Measurements from ENCODE around the gene ZNF835. TPM values are rescaled to one million over a fixed set of nuclear protein-coding genes. Genes with fewer than 3 reads are reported as not detected.

Gene ZNF835
- total RNA-seq, 1 donor from 2014 or later = not detected

- H3K4me3 Mint-ChIP-seq = no peak within 1 kb of the TSS
- no peak within 1 kb of the TSS for H3K27ac Mint-ChIP-seq
- intact Hi-C loops (cut with micrococcal nuclease) = no loop called here
- peaks cover 60% of the 10 kb centered on the region for H3K9me3 Mint-ChIP-seq
- H3K4me1 Mint-ChIP-seq (ENCODE audit: low read depth) = no peaks in the 10 kb centered on the region
- no peak for DNase-seq (ENCODE audit: low spot score)
- no peaks in the 10 kb centered on the region for H3K27me3 Mint-ChIP-seq (ENCODE audit: insufficient read depth)
- H3K36me3 Mint-ChIP-seq (ENCODE audit: low read depth) = peaks cover 6% of the 10 kb centered on the region
These were observed 28.7 kb downstream of the ZNF835 start, which contains the start of gene SMIM17 for GRCh38 chr19:56642711-56643459. Gene SMIM17 (plus strand): TSS chr19:56643159. CDS start chr19:56645668, 2,509 bp downstream.

DNA sequence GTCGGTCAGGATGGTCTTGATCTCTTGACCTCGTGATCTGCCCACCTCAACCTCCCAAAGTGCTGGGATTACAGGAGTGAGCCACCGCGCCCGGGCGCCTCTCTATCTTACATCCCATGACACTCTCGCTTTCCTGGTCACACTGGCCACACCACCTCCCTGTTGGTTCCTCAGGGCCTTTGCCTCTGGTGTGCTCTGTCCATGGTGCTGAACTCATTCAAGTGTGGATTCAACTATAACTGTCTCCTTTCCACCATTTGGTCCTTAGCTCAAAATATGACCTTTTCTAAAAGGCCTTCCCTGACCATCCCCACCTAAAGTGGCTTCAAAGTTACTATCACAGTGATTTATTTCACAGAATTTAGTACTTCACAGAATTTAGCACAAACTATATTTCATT, 32.3 kb downstream of the ZNF835 start:
- Mint-ChIP-seq H3K27ac (no peak overlapping the region), H3K9me3 (peaks cover 55% of the 10 kb centered on the region), H3K4me3 (no peak overlapping the region), H3K27me3 (ENCODE audit: insufficient read depth) (no peaks in the 10 kb centered on the region), H3K4me1 (ENCODE audit: low read depth) (no peaks in the 10 kb centered on the region), H3K36me3 (ENCODE audit: low read depth) (peaks cover 4% of the 10 kb centered on the region)
- DNase-seq (ENCODE audit: low spot score) = no peak
- intact Hi-C loops (cut with micrococcal nuclease) = no loop called here

DNA sequence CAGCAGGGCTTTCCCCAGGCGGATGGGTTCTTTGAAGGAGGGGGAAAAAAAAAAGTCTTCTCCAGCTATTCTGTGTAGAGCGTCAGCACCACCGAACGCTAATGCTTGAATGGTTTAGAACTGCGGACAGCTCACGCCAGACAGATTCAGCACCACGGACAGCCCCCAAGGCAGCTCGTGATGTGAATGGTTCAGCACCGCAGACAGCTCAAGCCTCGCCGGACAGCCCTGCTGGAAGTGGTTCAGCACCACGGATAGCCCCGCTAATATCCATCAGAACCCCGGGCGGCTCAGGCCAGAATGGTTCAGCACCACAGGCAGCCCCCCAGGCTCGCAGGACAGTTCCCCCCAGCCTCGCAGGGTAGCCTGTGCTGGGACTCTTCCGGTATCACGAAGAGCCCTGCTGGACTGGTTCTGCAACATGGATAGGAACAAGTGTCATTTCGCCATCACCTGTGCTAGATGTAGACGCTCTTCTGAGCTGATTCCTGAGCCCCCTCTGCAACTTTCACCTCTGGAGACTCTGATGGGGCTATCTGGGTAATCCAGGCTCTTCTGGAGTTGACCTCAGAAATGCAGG, 33.5 kb downstream of the ZNF835 start:
- DNase-seq (ENCODE audit: low spot score) = no peak
- Mint-ChIP-seq H3K9me3 (peaks cover 60% of the 10 kb centered on the region), H3K27ac (no peak overlapping the region), H3K36me3 (ENCODE audit: low read depth) (peaks cover 4% of the 10 kb centered on the region), H3K4me3 (no peak overlapping the region), H3K4me1 (ENCODE audit: low read depth) (no peaks in the 10 kb centered on the region), H3K27me3 (ENCODE audit: insufficient read depth) (no peaks in the 10 kb centered on the region)
- intact Hi-C loops (cut with micrococcal nuclease) = no loop called here

DNA sequence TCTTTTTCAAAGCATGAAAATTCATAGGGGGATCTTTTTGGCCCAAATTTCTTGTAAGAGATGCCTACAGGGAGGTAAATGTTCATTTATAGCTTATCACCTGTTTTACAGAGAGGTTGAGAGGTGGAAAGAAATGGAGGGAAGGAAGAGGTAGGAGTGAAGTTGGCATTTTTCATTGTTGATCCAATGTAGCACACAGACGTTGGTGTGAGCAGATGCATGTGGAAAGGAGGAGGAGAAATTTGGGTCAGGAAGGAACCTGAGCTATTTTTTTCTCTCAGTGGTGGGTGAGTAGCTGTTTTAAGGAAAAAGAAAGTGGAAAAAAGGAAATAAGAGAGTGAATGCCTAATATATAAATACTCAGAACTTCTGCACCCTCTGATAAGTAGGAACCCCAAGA, 38.5 kb downstream of the ZNF835 start:
- Mint-ChIP-seq H3K4me1 (ENCODE audit: low read depth) (no peaks in the 10 kb centered on the region), H3K4me3 (no peak overlapping the region), H3K27ac (no peak overlapping the region), H3K9me3 (peaks cover 77% of the 10 kb centered on the region), H3K27me3 (ENCODE audit: insufficient read depth) (no peaks in the 10 kb centered on the region), H3K36me3 (ENCODE audit: low read depth) (no peaks in the 10 kb centered on the region)
- intact Hi-C loops (cut with micrococcal nuclease) = no loop called here
- no peak for DNase-seq (ENCODE audit: low spot score)

DNA sequence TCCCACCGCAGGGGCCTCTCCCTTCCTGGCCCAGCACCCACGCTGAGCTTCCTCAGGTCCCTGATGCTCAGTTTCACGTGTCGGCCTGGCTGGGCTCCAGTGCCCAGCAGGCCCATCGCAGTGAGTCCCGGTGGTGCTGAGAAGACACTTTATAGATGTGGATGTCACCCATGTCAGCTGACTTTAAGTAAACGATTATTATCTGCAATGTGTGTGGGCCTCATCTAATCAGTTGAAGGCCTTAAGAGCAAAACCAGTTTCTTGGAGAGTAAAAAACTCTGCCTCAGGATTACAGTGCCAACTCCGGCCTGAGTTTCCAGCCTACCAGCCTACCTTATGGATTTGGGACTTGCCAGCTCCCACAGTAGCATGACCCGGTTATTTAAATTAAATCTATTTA, 45.8 kb downstream of the ZNF835 start:
- H3K9me3 Mint-ChIP-seq = peaks cover 63% of the 10 kb centered on the region

GRCh38 chr19:56623006-56623405, 48.6 kb downstream of the ZNF835 start:
- no peak overlapping the region for H3K4me3 Mint-ChIP-seq
- H3K4me1 Mint-ChIP-seq (ENCODE audit: low read depth) = no peaks in the 10 kb centered on the region
- no peak overlapping the region for H3K27ac Mint-ChIP-seq
- no peak for DNase-seq (ENCODE audit: low spot score)
- no peaks in the 10 kb centered on the region for H3K27me3 Mint-ChIP-seq (ENCODE audit: insufficient read depth)
- intact Hi-C loops (cut with micrococcal nuclease) = no loop called here
- peaks cover 55% of the 10 kb centered on the region for H3K9me3 Mint-ChIP-seq
- peaks cover 20% of the 10 kb centered on the region for H3K36me3 Mint-ChIP-seq (ENCODE audit: low read depth)

More for the DNA sequence above, 45.8 kb downstream of the ZNF835 start:
- no peak overlapping the region for H3K27ac Mint-ChIP-seq
- intact Hi-C loops (cut with micrococcal nuclease) = no loop called here
- H3K4me3 Mint-ChIP-seq = no peak overlapping the region
- peaks cover 17% of the 10 kb centered on the region for H3K36me3 Mint-ChIP-seq (ENCODE audit: low read depth)
- no peak for DNase-seq (ENCODE audit: low spot score)
- H3K27me3 Mint-ChIP-seq (ENCODE audit: insufficient read depth) = no peaks in the 10 kb centered on the region
- no peaks in the 10 kb centered on the region for H3K4me1 Mint-ChIP-seq (ENCODE audit: low read depth)

GRCh38 chr19:56622374-56622773, 49.2 kb downstream of the ZNF835 start:
- Mint-ChIP-seq H3K4me1 (ENCODE audit: low read depth) (no peaks in the 10 kb centered on the region), H3K4me3 (no peak overlapping the region), H3K27ac (no peak overlapping the region), H3K9me3 (peaks cover 55% of the 10 kb centered on the region), H3K36me3 (ENCODE audit: low read depth) (peaks cover 26% of the 10 kb centered on the region), H3K27me3 (ENCODE audit: insufficient read depth) (no peaks in the 10 kb centered on the region)
- intact Hi-C loops (cut with micrococcal nuclease) = no loop called here
- no peak for DNase-seq (ENCODE audit: low spot score)

GRCh38 chr19:56619121-56619520, 52.4 kb downstream of the ZNF835 start:
- no peak overlapping the region for H3K4me3 Mint-ChIP-seq
- no peak overlapping the region for H3K27ac Mint-ChIP-seq
- H3K9me3 Mint-ChIP-seq = peaks cover 72% of the 10 kb centered on the region
- intact Hi-C loops (cut with micrococcal nuclease) = no loop called here
- no peaks in the 10 kb centered on the region for H3K27me3 Mint-ChIP-seq (ENCODE audit: insufficient read depth)
- no peak for DNase-seq (ENCODE audit: low spot score)
- H3K4me1 Mint-ChIP-seq (ENCODE audit: low read depth) = no peaks in the 10 kb centered on the region
- H3K36me3 Mint-ChIP-seq (ENCODE audit: low read depth) = peaks cover 36% of the 10 kb centered on the region

- Mint-ChIP-seq H3K27ac (no peak overlapping the region), H3K4me1 (ENCODE audit: low read depth) (no peaks in the 10 kb centered on the region), H3K4me3 (no peak overlapping the region), H3K27me3 (ENCODE audit: insufficient read depth) (no peaks in the 10 kb centered on the region), H3K36me3 (ENCODE audit: low read depth) (peaks cover 35% of the 10 kb centered on the region), H3K9me3 (peaks cover 77% of the 10 kb centered on the region)
- DNase-seq (ENCODE audit: low spot score) = no peak
- intact Hi-C loops (cut with micrococcal nuclease) = no loop called here
These were observed 54.0 kb downstream of the ZNF835 start for GRCh38 chr19:56617531-56617930.

GRCh38 chr19:56613639-56614038, 57.9 kb downstream of the ZNF835 start:
- no peak for DNase-seq (ENCODE audit: low spot score)
- Mint-ChIP-seq H3K36me3 (ENCODE audit: low read depth) (peaks cover 37% of the 10 kb centered on the region), H3K4me1 (ENCODE audit: low read depth) (no peaks in the 10 kb centered on the region), H3K4me3 (no peak overlapping the region), H3K27ac (no peak overlapping the region), H3K27me3 (ENCODE audit: insufficient read depth) (no peaks in the 10 kb centered on the region), H3K9me3 (peaks cover 96% of the 10 kb centered on the region)
- intact Hi-C loops (cut with micrococcal nuclease) = no loop called here

DNA sequence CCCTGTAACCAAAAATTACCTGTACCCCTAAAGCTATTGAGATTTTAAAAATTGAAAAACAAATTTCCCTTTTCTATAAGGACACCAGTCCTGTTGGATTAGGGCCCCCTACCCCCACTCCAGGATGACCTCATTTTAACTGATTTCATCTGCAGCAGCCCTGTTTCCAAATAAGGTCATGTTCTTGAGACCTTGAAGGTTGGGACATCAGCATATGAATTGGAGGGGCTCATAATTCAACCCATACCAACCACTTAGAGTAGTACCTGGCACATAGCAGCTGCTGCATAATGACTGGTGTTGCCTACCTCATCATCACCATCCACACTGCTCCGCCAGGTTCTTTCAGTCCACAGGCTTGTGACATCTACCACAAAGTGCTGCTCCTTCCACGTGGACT, 58.8 kb downstream of the ZNF835 start:
- Mint-ChIP-seq H3K27ac (no peak overlapping the region), H3K4me1 (ENCODE audit: low read depth) (no peaks in the 10 kb centered on the region), H3K36me3 (ENCODE audit: low read depth) (peaks cover 31% of the 10 kb centered on the region), H3K4me3 (no peak overlapping the region), H3K9me3 (peaks cover 97% of the 10 kb centered on the region), H3K27me3 (ENCODE audit: insufficient read depth) (no peaks in the 10 kb centered on the region)
- intact Hi-C loops (cut with micrococcal nuclease) = no loop called here
- DNase-seq (ENCODE audit: low spot score) = no peak
